Stimulated activated CD8-positive, alpha-beta memory T cell treated with anti-CD3 and anti-CD28 coated beads, Interleukin-15, amount 100 ng/mL, for 4 hours (primary cell): ENCODE data around the gene AMPD2.

ENCODE experiments used
- DNase-seq, 2 donors: peaks; one replicate each; pipeline ENCODE4 v3.0.0-alpha.2; 2020; ENCODE audit warnings: low read depth in 2 of 2

AMPD2 gene

DNA sequence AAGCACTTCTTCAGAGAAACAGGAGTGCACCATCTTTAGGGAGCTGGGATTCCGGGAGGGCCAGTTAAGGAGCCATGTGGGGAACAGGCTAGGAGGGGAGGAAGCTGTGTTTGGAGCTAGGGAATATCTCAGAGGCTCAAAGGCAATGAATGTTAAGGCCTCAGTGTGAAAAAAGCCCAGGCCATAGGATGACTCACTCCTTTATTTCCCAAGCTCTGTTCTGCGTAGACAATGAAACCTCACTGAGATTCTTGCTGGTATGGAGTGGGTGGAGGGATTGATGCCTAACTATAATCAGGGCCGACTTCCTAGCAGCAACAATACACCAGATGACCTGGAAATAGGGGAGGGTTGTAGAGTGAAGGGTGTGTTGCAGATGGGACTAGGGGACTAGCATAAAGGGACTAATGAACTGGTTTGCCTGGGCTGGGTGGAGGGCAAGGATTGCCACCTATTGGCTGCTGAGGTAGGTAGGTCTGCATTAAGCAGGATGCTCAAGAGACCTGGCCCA is 2.3 kb upstream of the AMPD2 start:
- no peak for DNase-seq

DNA sequence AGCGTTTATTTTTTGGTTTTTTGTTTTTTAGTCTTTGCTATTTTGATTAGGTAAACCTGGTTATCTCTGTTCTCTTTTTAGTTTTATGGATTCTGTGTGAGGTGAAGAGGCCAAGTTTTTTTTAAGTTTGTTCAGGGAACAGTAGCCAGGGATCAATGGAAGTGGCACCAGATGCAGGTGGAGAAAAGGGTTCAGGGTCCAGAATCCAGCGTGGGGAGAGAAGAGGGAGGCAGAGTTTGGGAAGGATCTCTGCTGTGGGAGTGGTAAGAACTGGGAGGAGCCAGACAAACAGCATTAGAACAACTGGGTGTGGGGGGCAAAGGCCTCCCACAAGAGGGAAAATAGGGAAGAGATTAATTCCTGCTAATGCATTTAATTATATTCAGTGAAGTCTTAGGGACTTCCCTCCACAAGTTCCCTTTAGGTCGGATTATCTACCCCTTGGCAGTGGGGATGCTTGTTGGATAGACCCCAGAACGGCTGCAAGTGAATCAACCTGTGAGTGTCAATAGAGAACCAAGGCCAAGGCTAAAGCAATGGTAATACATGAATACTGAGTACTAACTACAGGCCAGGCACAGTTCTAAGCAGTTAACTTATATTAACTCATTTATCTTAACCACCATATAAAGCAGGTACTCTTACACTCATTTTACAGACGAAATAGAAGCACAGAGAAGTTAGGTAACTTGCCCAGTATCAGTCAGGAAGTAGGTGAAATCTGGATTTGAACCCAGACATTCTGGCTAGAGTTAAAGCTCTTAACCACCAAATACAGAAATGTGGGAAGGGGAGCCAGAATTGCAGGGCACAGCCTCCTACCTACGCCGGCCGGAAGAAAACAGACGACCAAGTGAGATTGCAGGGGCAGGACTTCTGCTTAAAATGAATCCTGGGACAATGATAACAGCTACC is 719 bp upstream of the AMPD2 start:
- no peak for DNase-seq

DNA sequence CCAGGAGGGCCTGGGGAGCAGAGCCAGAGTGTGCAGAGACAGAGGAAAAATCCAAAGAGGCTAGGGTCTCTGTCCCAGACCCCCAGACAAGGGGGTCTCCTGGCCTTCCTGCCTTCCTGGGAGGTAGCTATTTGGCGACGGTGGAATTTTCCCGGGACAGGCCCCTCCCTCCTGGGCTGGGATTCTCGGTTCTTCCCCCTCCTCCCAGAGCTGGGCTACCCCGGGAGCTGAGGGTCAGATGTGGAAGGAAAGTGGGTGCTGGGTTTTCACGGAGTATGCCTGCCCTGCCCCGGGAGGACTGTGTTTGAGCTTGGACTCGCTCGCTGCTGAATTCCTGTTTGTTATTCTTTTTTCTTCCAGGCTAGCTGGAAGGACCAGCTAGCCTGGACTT is 759 bp downstream of the AMPD2 start:
- no peak for DNase-seq

DNA sequence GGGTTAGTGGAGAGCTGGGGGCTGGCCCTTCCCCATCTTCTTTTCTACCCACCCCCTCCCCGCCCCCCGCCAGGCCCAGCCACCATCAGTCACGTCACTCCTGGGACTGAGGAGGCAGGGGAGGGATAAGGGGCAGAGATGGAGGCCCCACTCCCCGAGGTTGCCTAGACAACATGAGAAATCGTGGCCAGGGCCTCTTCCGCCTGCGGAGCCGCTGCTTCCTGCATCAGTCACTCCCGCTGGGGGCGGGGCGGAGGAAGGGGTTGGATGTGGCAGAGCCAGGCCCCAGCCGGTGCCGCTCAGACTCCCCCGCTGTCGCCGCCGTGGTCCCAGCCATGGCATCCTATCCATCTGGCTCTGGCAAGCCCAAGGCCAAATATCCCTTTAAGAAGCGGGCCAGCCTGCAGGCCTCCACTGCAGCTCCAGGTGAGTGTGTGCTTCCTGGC is 1.2 kb downstream of the AMPD2 start:
- peak; percentile 88 to 95 for DNase-seq

DNA sequence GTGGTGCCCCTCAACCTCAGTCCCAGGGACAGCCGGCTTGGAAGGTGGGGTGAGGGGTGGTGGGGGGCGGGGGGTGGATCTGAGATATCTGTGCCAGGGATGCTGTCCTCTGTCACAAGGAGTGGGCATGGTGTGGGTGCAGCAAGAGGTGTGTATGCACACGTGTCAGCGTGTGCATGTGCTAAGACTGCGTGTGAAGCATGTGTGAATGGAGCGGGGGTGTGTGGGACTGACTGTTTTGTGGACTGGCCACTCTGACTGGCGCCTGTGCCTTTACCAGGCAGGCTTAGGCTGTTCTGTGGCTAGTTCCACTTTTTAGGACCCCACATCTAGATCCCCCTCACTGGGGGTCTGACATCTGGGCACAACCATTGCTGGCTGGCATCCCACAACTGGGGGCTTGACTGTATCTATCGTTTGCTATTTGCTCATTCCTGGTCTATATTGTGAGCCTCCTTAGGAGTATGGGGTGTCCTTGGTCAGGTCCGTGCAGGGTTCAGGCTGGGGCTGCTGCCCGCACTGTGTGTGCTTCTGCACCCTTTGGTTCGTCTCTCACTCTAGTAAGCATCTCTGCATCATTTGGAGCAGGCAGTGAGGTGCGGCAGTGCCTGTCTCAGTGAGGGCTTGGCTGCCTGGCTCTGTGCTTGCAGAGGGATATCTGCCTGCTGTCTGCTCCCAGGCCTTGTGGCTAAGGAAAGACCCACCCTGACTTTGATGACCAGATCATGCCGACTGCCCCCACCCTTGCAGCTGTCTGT is 1.9 kb downstream of the AMPD2 start:
- DNase-seq = no peak

DNA sequence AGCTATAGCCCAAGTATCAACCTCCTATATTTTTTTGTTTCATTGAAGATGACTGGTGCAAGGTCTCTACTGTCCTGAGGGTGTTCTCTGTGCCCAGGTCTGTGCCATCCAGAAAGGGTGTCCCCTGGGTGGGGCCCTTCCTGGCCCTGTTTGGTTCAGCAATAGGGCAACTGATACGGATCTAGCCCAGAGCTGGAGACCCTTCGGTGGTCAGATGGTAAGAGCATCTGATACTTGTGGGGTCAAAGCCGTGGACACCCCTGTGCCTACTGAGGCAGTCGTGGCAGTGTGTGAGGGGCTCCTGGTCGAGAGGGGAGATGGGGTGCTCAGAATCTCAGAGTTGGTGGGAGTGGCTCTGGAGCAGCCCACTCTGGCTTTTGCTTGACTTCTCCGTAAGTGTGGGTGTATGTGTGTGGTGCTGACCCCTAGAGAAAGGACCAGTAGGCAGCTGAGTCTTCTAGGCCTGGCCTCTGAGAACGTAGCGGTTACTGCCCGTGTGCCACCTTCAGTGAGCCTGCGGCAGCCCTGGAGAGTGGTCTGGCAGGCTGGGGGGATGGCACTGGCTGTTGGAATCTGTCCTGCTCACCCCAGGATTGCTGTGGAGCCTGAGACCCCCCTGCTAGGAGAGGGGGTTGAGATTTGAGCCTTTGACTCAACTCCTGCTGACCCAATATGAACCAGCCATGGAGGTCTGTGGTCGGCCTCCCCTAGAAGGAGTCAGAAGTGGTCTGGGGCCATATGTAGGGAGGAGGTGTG is 2.7 kb downstream of the AMPD2 start:
- DNase-seq = no peak

DNA sequence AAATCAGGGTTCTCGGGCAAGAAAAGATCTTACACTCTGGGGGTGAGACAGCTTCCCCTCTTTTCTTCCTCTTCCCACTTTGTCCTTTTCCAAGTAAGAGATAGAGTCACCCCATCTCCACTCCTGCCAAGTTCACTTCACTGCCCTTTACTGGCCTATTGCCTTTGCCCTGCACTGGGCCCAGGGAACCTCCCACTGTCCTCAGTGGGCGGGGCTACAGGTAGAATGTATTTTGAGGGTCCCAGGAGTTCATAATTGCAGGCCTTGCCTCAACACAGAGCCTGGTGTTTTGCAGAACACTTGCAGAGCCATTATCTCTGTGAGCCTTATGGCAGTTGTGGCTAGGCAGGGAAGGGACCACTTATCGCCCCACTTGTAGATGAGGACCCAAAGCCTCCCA is 3.3 kb downstream of the AMPD2 start:
- DNase-seq = no peak

DNA sequence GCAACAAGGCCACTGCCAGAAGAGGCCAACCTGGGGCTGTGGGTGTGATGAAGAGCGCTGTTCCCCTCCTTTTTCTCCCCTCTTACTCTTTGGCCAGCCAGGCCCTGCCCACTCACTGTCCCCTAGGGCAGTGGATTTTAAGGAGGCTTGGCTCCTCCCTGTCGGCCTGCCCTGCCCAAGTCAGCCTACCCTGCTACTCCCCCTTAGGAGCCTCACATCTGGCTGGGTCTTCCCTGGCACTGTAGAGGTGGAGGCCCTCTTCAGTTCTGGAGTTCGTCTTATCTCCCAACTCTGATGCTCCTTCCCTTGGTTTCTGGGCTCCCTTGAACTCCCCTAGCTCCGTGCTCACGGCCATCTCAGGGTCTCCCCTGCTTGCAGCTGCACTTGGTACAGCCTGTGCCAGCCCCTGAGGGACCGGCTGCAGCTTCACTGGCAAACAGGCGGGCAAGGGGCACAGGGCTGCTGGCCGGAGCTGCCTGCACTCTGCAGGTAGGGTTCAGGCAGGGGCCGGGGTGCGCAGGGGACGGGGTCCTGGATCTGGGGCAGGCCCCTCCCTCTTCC is 4.0 kb downstream of the AMPD2 start:
- no peak for DNase-seq

DNA sequence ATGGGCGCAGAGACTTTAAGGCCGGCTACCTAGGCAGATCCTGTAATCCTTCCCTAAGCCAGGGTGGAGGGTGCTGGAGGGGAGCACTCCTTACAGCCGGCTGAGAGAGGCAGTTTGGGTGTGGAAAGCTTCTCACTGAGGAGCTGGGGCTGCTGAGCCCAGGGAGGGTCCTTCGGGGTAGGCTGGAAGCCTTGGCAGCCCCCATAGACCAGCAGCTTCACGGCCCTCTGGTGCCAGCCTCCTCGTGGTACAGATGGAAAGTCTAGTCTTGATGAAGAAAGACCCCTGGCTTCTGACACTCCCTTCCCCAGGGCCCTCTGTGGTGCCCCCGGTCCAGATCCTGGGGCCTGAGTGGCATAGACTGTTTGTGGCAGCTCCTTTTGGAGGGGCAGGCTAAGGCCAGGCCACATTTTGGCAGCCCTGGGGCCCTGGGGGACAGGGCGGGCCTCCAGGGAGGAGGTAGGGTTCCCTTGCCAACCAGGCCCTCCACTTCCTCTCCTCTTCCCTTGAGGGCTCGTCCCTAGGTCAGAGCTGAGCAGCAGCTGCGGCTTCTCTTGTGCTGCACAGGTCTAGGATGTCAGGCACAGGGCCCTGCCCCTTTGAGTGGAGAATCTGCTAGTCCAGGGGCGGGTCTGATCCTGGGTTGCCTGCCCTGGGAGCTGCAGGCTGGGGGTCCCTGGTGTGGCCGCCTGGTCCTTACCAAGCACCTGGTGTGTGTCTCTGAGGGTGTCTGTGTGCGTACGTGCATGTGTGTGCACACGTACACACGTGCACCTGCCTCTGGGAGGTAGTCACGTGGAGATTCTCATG is 4.8 kb downstream of the AMPD2 start:
- no peak for DNase-seq

DNA sequence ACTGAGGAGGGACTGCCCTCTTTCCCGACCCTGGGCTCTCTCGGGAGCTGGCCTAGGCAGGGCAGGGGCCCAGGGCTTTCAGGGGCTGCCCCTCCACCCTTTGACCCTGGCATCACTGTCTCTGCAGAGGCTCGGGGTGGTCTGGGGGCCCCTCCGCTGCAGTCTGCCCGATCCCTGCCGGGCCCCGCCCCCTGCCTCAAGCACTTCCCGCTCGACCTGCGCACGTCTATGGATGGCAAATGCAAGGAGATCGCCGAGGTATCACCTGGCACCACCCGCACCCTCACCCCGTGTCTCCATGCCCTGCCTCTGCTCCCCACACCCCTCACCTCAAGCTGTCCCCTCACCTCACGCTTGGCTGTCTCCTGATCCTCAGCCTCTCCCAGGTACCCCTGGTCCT is 5.5 kb downstream of the AMPD2 start:
- no peak for DNase-seq

DNA sequence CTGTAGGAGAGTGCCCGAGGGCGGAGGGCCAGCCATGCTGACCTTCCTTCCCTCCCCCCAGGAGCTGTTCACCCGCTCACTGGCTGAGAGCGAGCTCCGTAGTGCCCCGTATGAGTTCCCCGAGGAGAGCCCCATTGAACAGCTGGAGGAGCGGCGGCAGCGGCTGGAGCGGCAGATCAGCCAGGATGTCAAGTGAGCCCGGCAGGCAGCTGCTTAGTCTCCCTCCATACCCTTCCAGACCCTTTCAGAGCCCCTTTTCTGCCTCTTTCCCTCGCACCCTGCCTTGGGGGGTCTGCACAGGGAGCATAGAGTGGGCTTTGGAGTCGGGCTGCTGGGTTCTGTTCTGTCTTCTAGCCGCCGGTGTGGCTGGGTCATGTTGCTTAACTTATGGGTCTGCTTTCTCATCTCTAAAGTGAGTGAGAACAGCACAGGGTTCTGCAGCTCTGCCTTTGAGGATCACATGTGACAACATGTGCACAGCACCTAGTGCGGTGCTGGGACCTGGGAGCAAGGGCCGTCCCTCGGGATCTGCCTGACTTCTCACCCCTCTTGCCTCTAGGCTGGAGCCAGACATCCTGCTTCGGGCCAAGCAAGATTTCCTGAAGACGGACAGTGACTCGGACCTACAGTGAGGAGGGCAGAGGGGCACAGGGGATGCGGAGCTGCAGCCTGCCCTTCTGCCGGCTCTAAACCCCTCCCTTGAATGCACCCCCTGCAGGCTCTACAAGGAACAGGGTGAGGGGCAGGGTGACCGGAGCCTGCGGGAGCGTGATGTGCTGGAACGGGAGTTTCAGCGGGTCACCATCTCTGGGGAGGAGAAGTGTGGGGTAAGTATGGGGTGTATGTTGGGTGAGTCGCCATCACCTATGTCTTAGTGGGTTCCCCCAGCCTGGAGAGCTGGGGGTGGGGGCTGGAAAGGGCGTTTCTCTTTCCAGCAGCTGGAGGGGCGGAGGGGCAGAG is 6.2 kb downstream of the AMPD2 start:
- no peak for DNase-seq

DNA sequence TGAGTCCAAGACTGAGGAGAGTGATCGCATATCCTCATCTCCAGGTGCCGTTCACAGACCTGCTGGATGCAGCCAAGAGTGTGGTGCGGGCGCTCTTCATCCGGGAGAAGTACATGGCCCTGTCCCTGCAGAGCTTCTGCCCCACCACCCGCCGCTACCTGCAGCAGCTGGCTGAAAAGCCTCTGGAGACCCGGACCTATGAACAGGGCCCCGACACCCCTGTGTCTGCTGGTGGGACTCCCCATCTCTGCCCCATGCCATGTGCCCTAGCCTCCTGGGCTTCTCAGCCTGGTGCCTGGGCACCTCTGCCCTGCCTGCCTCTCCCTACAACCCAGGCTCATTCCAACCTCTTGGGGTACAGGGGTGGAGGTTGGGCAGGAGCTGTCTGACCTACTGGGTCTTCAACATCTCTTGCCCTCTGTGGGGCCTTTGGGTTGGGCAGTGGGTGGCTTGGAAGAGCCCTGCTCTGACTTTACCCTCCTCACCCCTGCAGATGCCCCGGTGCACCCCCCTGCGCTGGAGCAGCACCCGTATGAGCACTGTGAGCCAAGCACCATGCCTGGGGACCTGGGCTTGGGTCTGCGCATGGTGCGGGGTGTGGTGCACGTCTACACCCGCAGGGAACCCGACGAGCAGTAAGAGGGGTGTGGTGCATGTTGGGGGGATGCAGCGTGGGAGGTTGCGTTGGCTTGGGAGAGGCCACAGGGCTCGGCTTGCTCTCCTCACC is 7.2 kb downstream of the AMPD2 start:
- DNase-seq = no peak

DNA sequence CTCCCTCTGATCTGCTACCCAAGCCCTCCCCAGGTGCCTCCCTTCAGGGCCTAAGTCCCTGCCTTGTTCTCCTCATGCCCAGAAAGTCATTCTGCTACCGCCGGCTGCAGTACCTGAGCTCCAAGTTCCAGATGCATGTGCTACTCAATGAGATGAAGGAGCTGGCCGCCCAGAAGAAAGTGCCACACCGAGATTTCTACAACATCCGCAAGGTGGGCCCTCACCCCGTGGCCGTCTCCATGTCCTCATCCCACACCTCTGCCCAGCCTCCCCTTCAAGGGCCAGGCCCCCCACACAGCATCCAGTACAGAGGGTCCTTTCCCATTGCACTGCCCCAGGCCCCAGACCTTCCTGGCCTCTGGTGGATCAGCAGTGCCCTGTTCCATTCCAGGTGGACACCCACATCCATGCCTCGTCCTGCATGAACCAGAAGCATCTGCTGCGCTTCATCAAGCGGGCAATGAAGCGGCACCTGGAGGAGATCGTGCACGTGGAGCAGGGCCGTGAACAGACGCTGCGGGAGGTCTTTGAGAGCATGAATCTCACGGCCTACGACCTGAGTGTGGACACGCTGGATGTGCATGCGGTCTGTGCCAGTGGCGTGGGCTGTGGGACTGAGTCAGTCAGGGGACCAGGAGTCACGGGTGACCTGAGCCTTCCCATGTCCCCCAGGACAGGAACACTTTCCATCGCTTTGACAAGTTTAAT is 8.2 kb downstream of the AMPD2 start:
- DNase-seq = no peak

DNA sequence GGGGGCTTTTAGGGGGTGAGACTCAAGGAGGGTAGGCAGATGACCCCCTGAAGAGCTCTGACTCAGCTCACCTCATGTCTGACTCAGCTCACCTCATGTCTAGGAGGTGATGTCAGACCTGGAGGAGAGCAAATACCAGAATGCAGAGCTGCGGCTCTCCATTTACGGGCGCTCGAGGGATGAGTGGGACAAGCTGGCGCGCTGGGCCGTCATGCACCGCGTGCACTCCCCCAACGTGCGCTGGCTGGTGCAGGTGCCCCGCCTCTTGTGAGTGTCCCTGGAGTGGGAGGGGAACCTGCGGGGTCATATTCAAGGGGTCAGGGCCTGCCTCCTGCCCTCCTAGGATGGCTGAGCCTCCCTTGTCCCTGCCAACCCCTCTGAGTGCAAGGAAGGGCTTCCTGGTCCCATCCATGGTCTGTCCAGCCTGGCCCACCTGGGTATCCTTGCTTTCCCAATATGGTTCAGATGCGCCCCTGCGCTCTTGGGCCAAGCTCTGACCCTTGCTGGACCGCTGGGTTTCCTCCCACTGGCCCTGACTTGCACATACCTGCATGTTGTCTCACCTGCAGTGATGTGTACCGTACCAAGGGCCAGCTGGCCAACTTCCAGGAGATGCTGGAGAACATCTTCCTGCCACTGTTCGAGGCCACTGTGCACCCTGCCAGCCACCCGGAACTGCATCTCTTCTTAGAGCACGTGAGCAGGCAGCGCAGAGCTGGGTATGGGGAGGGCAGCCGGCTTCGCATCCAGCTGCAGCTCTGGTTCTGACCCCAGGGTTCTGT is 9.1 kb downstream of the AMPD2 start:
- DNase-seq = no peak

DNA sequence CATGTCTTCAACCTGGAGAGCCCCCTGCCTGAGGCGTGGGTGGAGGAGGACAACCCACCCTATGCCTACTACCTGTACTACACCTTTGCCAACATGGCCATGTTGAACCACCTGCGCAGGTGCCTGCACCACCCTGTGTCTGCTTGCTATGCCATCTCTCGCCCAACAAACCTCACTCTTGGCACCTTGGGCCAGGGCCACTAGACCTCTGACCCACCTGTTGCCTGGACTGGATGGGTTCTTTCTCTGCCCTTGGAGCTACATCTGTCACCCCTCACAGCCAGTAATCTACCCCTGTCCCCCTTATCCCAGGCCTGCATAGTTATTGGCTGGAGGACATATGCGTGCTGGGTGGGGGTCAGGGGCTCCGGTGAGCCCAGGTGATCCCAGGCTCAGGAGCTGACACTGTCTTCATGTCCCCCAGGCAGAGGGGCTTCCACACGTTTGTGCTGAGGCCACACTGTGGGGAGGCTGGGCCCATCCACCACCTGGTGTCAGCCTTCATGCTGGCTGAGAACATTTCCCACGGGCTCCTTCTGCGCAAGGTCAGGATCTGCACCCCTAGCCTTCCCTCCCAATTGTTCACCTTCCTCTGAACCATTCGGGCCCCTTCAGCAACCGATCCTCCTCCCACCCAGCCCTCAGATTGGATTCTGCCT is 9.9 kb downstream of the AMPD2 start:
- no peak for DNase-seq

DNA sequence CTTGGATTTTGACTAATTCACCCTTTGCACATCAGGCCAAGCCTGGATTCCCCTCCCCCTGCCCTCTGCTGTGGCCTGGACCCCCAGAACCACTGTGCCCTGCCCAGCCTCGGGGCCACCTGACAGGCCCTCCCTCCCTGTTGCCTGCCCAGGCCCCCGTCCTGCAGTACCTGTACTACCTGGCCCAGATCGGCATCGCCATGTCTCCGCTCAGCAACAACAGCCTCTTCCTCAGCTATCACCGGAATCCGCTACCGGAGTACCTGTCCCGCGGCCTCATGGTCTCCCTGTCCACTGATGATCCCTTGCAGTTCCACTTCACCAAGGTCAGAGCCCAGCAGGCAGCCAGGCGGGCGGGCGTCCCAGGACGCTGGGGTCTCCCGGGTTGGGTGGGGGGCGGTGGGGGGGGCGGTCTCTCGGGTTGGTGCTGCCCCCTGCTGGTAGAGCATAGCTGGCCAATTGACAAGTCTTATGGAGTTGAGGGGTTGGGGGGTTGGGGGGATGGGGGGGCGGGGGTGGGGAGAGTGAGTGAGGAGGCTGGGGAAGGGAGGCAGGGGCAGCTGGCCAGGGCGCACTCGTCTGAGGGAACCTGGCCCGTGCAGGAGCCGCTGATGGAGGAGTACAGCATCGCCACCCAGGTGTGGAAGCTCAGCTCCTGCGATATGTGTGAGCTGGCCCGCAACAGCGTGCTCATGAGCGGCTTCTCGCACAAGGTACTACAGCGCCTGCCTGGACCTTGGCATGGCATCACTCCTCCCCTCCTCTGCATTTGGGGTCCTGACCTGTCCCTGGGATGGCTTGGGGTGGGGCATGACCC is 10.7 kb downstream of the AMPD2 start:
- DNase-seq = no peak
